OCI-LY1 (cell line): ENCODE results near the gene DNAJB5.

Experiments
- EZH2 ChIP-seq: fragments of 200-600 bp; sonication (generic), shearing (Covaris generic); IDR thresholded peaks from 2 replicates; pipeline ENCODE4 v1.8.0; 2017; ENCODE audit warnings: borderline replicate concordance, mixed run types, mild to moderate bottlenecking, antibody characterized with exemption, low read length, moderate library complexity, mixed read lengths
- TF ChIP-seq, protein P1 (sequence below): fragments of 200-600 bp; sonication (generic), shearing (Covaris generic); IDR thresholded peaks from 2 replicates; pipeline ENCODE4 v1.5.1; 2017; ENCODE audit warnings: mild to moderate bottlenecking, antibody characterized with exemption, low read length, moderate library complexity, mixed read lengths

- TF ChIP-seq, protein P1, sequence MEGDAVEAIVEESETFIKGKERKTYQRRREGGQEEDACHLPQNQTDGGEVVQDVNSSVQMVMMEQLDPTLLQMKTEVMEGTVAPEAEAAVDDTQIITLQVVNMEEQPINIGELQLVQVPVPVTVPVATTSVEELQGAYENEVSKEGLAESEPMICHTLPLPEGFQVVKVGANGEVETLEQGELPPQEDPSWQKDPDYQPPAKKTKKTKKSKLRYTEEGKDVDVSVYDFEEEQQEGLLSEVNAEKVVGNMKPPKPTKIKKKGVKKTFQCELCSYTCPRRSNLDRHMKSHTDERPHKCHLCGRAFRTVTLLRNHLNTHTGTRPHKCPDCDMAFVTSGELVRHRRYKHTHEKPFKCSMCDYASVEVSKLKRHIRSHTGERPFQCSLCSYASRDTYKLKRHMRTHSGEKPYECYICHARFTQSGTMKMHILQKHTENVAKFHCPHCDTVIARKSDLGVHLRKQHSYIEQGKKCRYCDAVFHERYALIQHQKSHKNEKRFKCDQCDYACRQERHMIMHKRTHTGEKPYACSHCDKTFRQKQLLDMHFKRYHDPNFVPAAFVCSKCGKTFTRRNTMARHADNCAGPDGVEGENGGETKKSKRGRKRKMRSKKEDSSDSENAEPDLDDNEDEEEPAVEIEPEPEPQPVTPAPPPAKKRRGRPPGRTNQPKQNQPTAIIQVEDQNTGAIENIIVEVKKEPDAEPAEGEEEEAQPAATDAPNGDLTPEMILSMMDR = no peak
- no peak for TF ChIP-seq EZH2
Measured at GRCh38 chr9:35001803-35002502, 12.4 kb downstream of the DNAJB5 start.
